Colon (tissue), 2 donors: ENCODE measurements around the gene CDH12.
"Not testable (repeated sequence)": the region's sequence is repeated elsewhere in the genome, so short reads cannot be mapped to it uniquely, and the experiment has no call there.

Source experiments
- FAIRE-seq: peaks from 2 replicates; lab custom pipeline; 2012; peaks lifted over from hg19 to GRCh38; lab: Jason Lieb, UNC
- donor health status: control.
- donor health status: control.

The CDH12 gene

GRCh38 chr5:22432905-22433304, 420.2 kb downstream of the CDH12 start:
- no peak for FAIRE-seq

GRCh38 chr5:22431840-22432239, 421.3 kb downstream of the CDH12 start:
- no peak for FAIRE-seq

DNA sequence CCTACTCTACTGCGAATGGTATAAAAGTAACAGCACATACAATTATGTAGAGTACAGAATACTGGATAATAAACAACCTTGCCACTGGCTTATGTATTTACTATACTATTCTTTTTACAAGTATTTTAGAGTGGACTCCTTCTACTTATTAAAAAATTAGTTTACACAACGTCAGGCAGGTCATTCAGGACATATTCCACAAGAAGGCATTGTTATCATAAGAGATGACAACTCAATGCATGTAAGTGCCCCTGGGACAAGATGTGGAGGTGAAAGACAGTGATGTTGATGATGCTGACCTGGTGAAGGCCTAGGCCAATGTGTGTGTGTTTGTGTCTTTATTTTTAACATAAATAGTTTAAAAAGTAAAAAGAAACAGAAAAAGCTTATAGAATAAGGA, 421.7 kb downstream of the CDH12 start:
- FAIRE-seq = no peak

GRCh38 chr5:22411554-22412349, 441.4 kb downstream of the CDH12 start:
- FAIRE-seq = no peak

DNA sequence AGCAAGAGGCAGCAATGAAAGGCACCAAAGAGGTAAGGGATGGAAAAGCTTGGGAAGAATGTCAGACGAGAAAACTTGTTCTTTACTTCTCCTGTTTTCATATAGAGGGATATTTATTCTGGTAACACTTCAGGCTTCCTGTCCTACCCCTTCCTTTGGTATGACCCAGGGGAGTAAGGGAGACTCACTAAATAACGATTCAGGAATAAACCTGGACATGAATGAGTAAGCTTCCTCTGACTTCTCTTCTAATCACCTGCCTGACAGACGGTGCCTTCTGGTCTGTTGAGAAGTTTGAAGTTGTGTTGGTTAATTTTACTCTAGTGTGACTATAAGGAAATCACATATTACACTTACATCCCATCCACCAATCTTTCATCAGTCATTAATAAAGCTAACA, 461.2 kb downstream of the CDH12 start:
- no peak for FAIRE-seq

DNA sequence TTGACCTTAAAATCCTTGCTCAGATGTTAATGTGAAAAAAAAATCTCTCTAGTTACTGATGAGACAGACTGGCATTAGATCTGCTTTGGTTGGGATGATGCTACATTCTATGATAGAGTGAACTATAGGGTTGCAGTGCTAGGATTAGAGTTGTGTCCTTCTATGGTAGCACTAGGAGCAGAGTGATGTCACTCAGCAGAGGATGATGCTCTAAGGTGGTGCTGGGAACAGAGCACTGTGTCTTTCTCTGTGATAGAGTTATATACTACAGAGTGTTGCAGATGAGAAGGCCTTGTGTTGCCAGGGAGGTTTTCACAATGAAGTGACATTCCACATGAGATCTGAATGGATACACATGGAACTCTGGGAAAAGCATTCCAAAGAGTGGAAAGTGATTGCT, 462.3 kb downstream of the CDH12 start:
- no peak for FAIRE-seq

DNA sequence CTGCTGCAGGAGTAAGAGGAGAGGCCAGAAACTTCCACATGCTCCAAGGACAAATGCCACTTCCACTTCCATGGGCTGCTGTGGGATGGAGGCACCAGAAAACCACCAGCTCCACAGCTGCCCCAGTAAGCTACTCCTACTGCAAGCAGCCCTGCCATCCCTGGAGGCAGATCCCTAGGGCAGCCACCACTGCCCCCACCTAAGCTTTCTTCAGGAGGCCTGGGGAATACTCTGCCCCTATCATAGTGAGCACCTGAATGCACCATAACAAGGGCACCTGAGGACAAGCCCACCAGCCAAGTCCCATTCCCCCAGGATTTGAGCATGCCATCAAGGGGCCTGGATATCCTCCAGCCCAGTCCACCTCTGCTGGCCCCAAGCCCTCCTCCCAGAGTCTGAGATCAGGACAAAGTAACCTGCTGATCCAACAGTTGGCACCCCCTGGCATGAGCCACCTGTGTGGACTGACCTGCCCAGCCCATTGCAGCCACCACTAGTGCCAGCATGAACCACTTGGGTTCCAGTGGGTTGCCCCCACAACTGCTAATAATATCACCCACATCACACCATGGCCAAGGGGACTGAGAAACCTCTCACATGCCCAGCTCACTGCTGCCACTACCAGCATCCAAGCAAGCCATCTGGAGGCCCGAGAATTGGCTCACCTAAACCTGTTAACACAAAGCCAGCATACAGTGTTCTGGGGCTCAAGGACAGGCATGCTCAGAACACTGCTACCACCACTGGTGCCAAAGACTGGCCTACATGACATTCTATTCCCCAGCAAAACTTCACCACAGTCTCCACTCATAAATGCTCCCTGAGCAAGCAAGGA, 480.1 kb downstream of the CDH12 start:
- FAIRE-seq = no peak

GRCh38 chr5:22372376-22372775, 480.8 kb downstream of the CDH12 start:
- no peak for FAIRE-seq

DNA sequence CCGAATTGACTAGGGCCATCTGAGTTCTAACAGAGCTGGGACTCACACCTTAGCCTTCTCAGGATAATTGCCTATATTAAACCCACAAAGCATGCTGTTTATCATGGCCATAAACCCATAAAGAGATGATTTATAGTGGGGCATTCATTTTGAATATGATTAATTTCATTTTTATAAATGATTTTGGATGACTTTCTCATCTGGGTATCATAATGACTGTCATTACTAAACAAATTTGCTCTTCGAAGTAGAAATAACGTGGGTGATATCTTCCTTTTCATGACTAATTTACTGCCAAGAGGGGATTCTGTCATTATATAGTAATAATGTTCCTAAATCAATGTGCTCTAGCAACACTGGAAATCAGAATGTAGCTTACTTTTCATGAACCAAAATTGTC, 498.2 kb downstream of the CDH12 start:
- FAIRE-seq = no peak

DNA sequence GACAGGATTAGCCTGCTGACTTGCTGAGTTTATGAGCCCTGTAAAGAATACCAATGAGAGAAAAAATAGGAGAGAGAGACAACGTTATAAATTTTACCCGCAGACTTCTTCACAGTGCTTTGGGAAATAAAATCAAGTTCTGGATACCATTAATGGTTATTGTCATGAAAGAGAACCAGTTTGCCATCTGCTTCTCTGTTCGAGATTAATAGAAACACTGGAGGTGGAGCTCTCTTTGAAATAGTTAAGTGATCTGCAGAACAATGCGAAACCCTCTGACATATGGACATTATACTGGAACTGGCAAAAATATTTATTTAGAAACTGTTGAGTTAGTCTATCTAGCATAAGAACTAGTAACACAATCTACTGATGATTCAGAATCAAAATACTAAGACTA, 500.7 kb downstream of the CDH12 start:
- FAIRE-seq = no peak

GRCh38 chr5:22351178-22351577, 502.0 kb downstream of the CDH12 start:
- no peak for FAIRE-seq

DNA sequence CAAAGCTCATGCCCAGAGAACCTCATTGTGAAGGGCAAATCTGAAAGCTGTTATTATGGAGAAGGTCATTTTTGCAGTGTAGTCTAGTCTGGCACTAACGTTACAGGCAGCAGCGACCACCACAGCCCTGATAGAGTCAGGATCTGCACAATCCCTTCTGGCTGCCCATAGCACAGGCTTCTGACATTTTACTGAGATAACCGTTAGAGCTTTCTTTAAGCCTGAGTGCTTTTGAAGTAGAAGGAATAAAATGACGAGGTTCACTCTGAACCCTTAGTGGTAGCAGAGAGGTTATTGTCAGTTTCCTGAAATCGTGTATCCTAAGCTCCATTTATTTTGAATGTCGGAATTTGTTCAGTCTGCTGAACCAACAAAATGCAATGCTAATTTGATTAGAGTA, 505.1 kb downstream of the CDH12 start:
- FAIRE-seq = no peak

DNA sequence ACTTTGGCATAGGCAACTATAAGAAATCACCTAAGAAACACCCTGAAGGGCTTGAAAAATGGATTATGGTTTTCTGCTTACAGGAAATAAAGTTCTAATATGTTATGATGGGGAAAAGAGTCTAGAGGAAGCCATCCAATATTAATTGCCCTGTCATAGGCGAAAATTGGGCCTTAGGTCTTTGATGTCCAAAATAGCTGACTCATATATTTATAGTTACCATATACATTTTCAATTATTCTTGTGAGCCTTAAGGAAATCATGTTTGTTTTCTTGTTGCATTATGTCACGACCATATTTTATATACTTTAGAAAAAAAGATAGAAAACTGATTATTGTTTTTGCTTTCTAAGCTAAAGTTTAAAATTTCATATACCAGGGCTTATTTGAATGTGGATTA, 509.1 kb downstream of the CDH12 start:
- no peak for FAIRE-seq

DNA sequence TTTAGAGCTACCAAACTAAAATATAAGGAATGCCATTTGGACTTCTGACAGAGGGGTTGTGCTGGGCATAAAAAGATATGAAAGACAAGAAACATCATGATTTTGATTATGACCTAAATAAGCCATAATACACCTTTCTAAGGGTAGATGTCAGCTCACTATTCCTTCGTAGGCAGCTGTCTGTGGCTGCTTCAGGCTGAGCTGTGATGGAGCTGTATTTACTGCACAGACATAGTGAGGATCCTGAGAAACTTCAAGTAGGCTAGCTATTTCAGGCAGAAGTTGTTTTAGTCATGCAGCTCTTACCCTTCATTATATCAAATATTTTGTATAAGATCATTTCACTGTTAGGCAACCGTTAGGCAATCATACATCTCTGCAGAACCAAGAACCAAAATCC, 511.7 kb downstream of the CDH12 start:
- FAIRE-seq = no peak

DNA sequence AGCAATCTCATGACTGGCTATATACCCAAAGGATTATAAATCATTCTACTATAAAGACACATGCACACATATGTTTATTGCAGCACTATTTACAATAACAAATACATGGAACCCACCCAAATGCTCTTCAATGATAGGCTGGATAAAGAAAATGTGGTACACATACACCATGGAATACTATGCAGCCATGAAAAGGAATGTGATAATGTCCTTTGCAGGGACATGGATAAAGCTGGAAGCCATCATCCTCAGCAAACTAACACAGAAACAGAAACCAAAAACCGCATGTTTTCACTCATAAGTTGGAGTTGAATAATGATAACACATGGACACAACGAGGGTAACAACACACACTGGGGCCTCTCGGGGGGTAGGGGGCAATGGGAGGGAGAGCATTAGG, 520.2 kb downstream of the CDH12 start:
- not testable (repeated sequence) for FAIRE-seq

- no peak for FAIRE-seq
These were observed 523.5 kb downstream of the CDH12 start for GRCh38 chr5:22329683-22330082.

DNA sequence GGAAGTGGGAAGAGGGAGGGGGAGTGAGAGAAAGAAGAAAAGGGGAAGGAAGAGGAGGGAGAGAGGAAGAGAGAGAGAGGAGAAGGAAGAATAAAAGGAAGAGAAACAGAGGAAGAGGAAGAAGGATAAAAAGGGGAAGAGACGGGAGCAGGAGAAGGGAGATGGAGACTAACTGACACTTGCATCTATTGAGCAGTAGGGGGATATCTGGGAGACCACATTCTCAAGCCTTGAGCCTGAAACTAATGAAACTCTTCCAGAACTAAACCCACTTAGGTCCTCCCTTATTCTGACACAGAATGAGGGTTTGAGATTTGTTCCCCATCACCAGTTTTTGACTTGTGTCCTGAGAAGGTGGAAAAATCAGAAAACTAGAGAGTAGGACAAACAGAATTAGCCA, 533.3 kb downstream of the CDH12 start:
- FAIRE-seq = no peak

- no peak for FAIRE-seq
These were observed 536.9 kb downstream of the CDH12 start for GRCh38 chr5:22316294-22316693.

- not testable (repeated sequence) for FAIRE-seq
These were observed 538.1 kb downstream of the CDH12 start for GRCh38 chr5:22315052-22315451.

DNA sequence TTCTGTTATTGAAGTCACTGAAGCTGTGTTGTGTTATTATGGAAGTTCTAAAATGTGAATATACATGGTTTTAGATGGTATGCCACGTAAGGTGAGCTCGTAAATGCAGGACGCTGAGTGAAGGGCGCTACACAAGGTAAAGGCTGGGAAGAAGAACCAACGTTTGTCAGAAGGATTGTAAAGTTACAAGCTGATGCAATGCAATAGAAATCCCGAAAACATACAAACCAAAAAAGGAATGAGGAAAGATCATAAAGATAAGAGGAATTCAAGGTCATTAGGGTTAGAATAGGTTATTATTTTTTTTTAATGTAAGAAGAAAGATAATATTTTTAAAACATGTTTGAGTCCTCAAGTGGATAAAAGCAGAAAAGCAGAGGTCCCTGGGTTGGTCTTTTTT, 538.6 kb downstream of the CDH12 start:
- FAIRE-seq = no peak

DNA sequence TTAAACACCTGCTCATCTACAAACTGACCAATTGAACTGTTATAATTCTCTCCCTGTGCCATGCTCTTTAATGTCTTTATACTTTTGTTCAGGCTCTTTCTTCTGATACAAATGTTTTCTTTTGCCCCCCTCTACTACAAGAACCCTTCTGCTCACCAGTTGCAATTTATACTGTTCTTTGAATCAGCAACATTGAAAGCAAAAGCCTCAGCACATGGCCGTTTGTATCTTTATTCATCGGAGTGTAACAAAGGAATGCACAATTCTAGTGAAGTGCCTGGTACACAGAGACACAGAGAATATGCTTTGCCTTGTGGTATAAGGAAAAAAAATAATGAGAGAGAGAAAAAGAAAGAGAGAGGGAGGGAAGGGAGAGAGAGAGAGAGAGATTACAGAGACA, 547.1 kb downstream of the CDH12 start:
- no peak for FAIRE-seq

DNA sequence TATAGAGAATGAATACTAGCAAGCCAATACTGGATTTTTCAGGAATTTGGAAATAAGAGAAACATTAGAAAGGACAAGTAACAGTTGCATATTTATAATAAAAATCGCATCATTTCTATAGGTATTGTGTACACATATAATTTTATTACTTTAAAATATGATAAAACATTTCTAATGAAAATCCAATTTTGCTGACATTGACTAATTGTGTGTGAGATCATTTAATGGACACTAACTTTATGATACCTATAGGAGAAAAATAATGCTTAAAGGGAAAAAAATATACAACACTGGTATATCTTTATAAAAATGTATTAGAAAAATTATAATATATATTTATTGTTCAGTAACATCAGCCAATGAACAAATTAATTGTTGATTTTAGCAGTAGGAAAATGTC, 557.3 kb downstream of the CDH12 start:
- FAIRE-seq = no peak

- no peak for FAIRE-seq
These were observed 560.0 kb downstream of the CDH12 start for GRCh38 chr5:22293147-22293546.

DNA sequence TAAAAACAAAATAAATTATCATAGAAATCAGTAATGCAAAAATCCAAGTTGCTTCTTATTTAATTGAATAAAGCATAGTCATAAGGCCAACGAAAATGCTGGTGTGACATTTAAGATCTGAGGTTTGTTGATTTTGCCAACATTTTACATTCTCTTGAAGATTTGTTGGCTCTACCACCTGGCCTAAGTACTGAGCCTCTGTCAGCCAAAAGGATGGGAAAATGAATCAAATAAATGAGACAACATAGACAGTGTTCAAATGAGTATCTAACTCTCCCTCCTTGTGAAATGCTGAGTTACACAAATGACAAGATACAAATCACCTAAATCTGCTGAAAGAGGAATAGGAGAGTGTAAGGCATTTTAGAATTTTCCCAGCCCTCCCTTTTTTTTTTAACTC, 575.0 kb downstream of the CDH12 start:
- no peak for FAIRE-seq
